HG03175 (cell line): ENCODE results near the gene ACOD1.
A peak's percentile ranks its signal among the peaks of the same experiment; 100 is the strongest.

Source experiments
- ATAC-seq: cut with Tn5 transposase; IDR thresholded peaks from one replicate; pipeline ENCODE4 v1.9.1; 2021; ENCODE audit warnings: mild to moderate bottlenecking, moderate library complexity; ENCODE audit not compliant: unreplicated experiment

The ACOD1 gene

GRCh38 chr13:76983676-76984075 lies 35.4 kb downstream of the ACOD1 start:
- no peak for ATAC-seq

DNA sequence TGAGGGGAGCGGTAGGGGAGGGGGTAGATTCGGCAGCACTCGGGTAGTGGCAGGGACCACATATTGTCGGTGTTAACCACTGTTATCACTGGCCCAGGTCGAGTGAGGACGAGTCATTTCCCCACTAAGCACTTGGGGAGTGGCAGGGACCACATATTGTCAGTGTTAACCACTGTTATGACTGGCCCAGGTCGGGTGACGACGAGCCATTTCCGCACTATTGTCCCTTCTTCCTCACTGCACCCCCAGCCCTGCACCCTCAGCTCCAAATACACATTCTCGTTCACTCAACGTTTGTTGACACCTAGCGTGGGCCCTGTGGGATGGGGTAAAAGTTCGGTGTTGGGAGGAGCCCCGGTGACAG lies 43.1 kb downstream of the ACOD1 start:
- ATAC-seq, result peak; percentile 84

DNA sequence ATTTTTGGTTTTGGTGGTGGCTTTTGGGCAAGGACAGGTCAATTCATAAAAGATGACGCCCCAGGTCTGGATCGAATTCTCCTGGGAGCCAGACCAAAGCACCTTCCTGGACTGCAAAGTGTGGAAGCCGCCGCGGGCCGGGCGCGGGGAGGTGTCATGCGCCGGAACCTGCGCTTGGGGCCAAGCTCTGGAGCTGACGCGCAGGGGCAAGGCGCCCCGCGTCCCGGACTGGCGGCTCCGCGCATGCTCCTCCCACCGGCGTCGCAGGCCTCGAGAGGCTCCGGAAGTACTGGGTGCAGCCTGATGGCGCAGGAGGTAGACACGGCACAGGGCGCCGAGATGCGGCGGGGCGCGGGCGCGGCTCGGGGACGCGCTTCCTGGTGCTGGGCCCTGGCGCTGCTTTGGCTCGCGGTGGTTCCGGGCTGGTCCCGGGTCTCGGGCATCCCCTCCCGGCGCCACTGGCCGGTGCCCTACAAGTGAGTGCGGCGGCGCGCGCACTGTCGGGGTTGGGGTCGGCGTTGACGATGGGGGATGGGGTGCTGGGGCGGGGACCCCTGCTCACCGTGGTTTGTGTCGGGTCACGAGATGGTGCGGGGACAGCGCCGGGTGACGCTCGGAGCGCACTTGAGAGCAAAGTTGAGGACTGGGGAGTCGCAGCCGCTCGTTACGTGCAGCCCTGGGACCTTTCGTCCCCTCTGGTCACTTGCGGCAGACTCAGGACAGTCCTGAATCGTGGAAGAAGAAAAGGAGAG lies 43.7 kb downstream of the ACOD1 start, which contains the start of gene CLN5:
Gene CLN5 (plus strand): TSS at position 286 of the 752 bp plus-strand sequence. CDS start 18 bp downstream, at position 304.
- ATAC-seq, result peak; percentile 90

DNA sequence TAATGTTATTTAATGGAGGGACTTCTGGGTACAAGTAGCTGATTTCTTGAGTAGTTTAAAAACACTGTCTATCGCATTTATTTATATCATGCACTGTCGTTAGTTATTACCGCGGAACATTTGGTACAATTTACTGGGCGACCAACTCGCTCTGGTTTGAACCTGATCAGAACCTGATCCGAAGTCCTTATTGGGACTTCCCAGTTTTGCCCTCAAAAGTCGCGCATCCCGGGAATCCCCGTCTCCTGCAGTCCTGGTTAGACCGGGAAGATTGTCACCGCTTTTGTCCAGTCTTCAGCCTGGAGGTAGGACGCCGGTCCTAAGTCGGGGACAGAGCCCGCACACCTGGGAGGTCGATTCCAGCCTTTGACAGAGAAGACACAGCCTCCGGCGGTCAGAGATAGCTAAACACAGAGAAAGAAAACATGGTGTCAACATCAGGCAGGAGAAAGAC lies 44.3 kb downstream of the ACOD1 start:
- ATAC-seq, result no peak

- ATAC-seq, result no peak
Observed at GRCh38 chr13:76993021-76993420, 44.7 kb downstream of the ACOD1 start.

DNA sequence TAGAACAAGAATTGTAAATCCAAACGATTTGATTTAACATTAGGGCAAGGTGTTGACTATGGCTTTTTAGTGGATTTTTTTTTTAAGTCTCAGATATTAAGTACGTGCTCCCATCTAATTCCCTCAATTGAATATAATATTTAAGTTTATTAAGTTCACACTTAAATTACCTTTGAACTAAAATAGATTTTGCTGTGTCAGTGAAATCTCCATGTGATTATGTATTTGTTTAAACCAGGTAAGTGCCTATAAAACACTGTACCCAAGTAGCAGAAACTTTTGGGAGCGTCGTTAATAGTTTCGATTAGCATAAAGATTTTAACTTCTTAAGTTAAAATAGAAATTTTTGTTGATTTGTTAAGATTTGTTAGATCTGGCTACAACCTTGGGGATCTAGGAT lies 45.2 kb downstream of the ACOD1 start:
- no peak for ATAC-seq

DNA sequence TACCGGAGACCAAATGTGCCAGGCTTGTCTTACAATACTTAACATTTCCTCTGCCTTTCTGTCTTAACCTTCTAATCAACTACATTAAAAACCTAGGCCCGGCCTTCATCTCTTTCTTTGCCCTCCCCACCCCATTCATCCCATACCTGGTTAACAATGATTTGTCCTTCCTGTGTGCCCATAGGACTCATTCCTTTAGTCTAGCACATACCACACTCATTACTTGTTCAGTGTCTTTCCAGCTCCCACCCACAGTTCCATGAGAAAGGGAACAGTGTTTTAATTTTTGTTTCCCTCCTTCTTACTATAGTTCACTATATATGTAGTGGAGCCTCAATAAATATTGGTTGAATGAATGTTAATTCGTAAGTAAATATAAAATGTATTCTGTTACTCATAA lies 46.0 kb downstream of the ACOD1 start:
- no peak for ATAC-seq

DNA sequence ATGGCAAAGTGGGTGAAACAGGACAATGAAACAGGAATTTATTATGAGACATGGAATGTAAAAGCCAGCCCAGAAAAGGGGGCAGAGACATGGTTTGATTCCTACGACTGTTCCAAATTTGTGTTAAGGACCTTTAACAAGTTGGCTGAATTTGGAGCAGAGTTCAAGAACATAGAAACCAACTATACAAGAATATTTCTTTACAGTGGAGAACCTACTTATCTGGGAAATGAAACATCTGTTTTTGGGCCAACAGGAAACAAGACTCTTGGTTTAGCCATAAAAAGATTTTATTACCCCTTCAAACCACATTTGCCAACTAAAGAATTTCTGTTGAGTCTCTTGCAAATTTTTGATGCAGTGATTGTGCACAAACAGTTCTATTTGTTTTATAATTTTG lies 52.2 kb downstream of the ACOD1 start:
- no peak for ATAC-seq

- no peak for ATAC-seq
Observed at GRCh38 chr13:77001540-77001939, 53.2 kb downstream of the ACOD1 start.

- no peak for ATAC-seq
Observed at GRCh38 chr13:77001963-77002587, 53.8 kb downstream of the ACOD1 start.

- no peak for ATAC-seq
Observed at GRCh38 chr13:77002590-77003190, 54.4 kb downstream of the ACOD1 start.
